Measurements from ENCODE around the gene FHAD1. TPM values are rescaled to one million over a fixed set of nuclear protein-coding genes. Genes with fewer than 3 reads are reported as not detected.

FHAD1 gene
- total RNA-seq, 1 donor = 0.63 TPM

DNA sequence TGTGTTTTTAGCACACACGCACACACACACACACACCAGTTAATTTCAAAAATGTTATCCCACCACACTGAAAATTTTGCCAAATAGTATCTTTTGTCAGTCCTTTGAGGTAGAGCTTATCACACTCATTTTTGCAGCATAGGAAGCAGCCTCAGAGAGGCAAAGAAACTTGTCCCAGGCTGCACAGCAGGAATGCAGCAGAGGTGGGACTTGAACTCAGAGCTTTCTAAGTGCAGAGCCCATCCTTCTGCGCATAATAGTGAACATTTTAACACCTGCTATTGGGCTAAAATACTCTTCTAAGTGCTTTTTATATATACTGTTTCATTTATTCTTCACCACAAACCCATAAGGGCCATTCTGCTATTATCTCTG, 15.0 kb downstream of the FHAD1 start:
- DNase-seq (ENCODE audit: low read depth) = no peak
- no peak overlapping the region for H3K4me3 ChIP-seq (ENCODE audit: low read depth, low read length)
- TF ChIP-seq, protein P1, sequence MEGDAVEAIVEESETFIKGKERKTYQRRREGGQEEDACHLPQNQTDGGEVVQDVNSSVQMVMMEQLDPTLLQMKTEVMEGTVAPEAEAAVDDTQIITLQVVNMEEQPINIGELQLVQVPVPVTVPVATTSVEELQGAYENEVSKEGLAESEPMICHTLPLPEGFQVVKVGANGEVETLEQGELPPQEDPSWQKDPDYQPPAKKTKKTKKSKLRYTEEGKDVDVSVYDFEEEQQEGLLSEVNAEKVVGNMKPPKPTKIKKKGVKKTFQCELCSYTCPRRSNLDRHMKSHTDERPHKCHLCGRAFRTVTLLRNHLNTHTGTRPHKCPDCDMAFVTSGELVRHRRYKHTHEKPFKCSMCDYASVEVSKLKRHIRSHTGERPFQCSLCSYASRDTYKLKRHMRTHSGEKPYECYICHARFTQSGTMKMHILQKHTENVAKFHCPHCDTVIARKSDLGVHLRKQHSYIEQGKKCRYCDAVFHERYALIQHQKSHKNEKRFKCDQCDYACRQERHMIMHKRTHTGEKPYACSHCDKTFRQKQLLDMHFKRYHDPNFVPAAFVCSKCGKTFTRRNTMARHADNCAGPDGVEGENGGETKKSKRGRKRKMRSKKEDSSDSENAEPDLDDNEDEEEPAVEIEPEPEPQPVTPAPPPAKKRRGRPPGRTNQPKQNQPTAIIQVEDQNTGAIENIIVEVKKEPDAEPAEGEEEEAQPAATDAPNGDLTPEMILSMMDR (IDR thresholded peaks at IDR 0.05; ENCODE audit: insufficient read depth, low read length) = no peak

DNA sequence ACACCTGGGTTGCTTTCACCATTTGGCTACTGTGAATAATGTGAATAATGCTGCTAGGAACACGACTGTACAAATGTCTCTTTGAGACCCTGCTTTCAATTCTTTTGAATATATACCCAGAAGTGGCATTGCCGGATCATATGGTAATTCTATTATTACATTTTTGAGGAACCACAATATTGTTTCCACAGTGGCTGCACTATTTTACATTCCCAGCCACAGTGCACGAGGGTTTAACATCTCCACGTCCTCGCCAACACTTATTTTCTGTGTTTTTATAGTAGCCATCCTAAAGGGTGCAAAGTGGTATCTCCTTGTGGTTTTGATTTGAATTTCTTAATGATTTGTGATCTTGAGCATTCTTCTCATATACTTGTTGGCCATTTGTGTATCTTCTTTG, 15.7 kb downstream of the FHAD1 start:
- TF ChIP-seq, protein P1 (IDR thresholded peaks at IDR 0.05; ENCODE audit: insufficient read depth, low read length) = no peak
- no peak overlapping the region for H3K4me3 ChIP-seq (ENCODE audit: low read depth, low read length)
- no peak for DNase-seq (ENCODE audit: low read depth)

DNA sequence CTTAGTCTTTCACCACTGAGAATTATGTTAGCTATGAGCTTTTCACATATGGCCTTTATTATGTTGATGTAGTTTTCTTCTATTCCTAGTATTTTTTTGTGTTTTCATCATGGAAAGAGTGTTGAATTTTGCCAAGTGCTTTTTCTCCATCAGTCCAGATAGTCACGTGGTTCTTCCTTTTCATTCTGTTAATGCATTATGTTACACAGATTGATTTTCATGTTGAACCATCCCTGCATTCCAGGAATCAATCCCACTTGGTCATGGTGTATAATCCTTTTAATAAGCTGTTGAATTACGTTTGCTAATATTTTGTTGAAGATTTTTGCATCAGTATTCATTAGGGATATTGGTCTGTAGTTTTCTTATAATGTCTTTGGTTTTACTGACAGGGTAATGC, 17.7 kb downstream of the FHAD1 start:
- no peak for DNase-seq (ENCODE audit: low read depth)
- TF ChIP-seq, protein P1 (IDR thresholded peaks at IDR 0.05; ENCODE audit: insufficient read depth, low read length) = no peak
- no peak overlapping the region for H3K4me3 ChIP-seq (ENCODE audit: low read depth, low read length)

DNA sequence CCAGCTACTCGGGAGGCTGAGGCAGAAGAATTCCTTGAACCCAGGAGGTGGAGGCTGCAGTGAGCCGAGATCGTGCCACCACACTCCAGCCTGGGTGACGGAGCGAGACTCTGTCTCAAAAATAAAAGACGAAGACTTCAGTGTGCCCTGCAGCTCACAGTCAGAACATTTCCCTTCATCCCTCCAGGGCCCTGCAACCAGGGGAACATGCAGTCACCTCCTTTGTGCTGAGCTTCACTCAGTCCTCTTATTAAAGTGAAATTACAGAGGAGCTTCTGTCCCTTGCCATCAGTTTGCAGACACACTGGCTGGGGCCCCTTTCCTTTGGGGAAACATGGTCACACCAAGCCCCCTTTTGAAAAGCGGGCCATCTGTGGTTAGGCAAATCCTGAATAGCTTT, 24.2 kb downstream of the FHAD1 start:
- no peak overlapping the region for H3K4me3 ChIP-seq (ENCODE audit: low read depth, low read length)
- TF ChIP-seq, protein P1 (IDR thresholded peaks at IDR 0.05; ENCODE audit: insufficient read depth, low read length) = no peak
- DNase-seq (ENCODE audit: low read depth) = no peak

DNA sequence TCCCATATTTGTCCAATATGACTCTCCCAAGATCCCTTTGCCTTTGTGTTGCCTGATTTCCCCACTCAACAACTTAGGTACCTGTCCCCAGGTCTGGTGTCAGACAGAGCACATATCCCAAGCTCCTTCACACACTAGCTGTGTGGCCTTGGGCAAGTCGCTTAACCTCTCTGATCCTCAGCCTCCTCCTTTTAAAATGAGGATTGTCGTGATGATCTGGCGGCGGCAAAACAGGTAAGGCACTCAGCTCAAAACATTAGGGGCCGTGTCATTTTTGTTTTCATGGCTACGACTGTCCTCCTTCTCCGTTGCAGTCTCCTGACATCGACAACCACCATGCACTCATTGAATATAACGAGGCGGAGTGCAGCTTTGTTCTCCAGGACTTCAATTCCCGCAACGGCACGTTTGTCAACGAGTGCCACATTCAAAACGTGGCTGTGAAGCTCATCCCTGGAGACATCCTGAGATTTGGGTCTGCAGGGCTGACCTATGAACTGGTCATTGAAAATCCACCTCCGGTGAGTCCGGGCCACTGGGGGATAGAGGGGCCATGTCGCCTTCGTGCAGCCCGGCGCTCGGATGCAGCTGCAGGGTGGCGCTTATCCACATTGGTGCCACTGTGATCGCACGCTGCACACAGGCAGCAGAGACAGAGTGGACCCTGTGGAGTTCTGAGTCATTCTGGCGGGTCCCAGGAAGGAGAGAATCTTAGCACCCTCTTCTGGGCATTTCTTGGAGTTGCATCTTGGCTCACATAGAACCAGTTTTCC, 25.2 kb downstream of the FHAD1 start:
- H3K4me3 ChIP-seq (ENCODE audit: low read depth, low read length) = no peak overlapping the region
- peak; percentile 79 for DNase-seq (ENCODE audit: low read depth)
- TF ChIP-seq, protein P1 (IDR thresholded peaks at IDR 0.05; ENCODE audit: insufficient read depth, low read length) = peak; percentile 83

DNA sequence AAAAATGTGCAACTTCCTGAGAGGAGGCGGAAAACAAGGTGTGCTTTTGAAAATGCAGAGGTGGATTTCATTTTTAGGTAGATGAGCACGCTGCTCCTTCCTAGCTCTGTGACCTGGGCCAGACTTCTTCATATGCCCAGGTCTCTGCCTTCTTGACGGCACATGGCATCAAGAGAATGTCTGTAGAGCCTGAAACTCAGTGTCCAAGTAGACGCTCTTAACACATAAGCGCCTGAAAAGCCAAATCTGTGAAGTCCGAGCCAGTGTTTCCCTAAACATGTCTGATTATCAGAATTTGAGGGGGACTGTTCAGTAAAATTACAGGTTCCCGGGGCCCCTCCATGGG, 25.7 kb downstream of the FHAD1 start:
- DNase-seq (ENCODE audit: low read depth) = no peak
- TF ChIP-seq, protein P1 (IDR thresholded peaks at IDR 0.05; ENCODE audit: insufficient read depth, low read length) = no peak
- no peak overlapping the region for H3K4me3 ChIP-seq (ENCODE audit: low read depth, low read length)

DNA sequence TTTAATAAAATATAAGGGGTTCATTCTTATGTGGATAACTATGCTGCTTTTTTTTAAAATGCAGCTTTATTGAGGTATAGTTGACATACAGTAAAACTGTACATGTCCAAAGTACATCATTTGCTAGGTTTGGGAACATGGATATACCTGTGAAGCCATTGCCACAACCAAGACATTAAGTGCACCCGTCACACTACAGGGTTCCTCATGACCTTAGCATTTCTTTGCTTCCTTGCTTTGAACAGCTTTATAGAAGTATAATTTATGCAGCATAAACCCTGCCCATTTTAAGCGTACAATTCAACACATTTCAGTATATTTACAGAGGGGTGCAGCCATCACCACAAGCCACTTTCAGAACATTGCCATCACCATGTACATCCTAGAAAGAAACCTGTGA, 26.3 kb downstream of the FHAD1 start:
- no peak overlapping the region for H3K4me3 ChIP-seq (ENCODE audit: low read depth, low read length)
- DNase-seq (ENCODE audit: low read depth) = no peak
- TF ChIP-seq, protein P1 (IDR thresholded peaks at IDR 0.05; ENCODE audit: insufficient read depth, low read length) = no peak
